IgD-negative memory B cell (primary cell): ENCODE data around the gene EMSY. TPM values are rescaled to one million over a fixed set of nuclear protein-coding genes. Genes with fewer than 3 reads are reported as not detected.

Experiments used
- H3K27ac Mint-ChIP-seq, 3 donors: one replicate each; pipeline ENCODE4 v1.8.0; 2020 to 2022; ENCODE audit warnings: mild to moderate bottlenecking in 3 of 3, mixed read lengths in 3 of 3, moderate library complexity in 1 of 3
- H3K27me3 Mint-ChIP-seq: one replicate; pipeline ENCODE4 v1.8.0; 2021; ENCODE audit warnings: mixed read lengths
- H3K36me3 Mint-ChIP-seq: one replicate; pipeline ENCODE4 v1.8.0; 2020; ENCODE audit warnings: mild to moderate bottlenecking, mixed read lengths
- H3K4me1 Mint-ChIP-seq, 3 donors: one replicate each; pipeline ENCODE4 v1.8.0; 2020 to 2022; ENCODE audit warnings: mixed read lengths in 3 of 3, mild to moderate bottlenecking in 1 of 3
- H3K4me3 Mint-ChIP-seq, 4 donors: one replicate each; pipeline ENCODE4 v1.8.0; 2020 to 2022; ENCODE audit warnings: mild to moderate bottlenecking in 4 of 4, mixed read lengths in 4 of 4, moderate library complexity in 3 of 4
- H3K9me3 Mint-ChIP-seq, 3 donors: one replicate each; pipeline ENCODE4 v1.8.0; 2020 to 2021; ENCODE audit warnings: mixed read lengths in 3 of 3, mild to moderate bottlenecking in 1 of 3
- polyA plus RNA-seq: library from polyadenylated mRNA; unstranded; fragments of 300-500 nt; fragmentation: Illumina TruSeq; gene quantifications from one replicate; pipeline ENCODE4 v1.2.3, GENCODE V29; 2021

Gene EMSY
- polyA plus RNA-seq, 1 donor from 2014 or later, result 22.9 TPM

DNA sequence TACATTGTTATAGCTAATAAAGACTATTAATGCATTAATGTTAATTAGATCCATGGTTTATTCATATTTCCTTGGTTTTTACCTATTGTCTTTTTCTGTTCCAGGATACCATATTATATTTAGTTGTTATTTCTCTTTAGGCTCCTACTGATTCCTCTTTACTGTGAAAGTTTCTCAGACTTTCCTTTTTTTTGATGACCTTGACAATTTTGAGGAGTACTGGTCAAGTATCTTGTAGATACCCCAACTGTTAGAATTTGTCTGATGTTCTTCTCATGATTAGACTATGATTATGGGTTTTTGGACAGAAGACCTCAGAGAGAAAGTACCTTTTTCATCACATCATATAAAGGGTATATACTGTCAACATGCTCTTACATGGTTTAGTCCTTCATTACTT lies 26.6 kb downstream of the EMSY start:
- Mint-ChIP-seq H3K27ac (no peak overlapping the region), H3K4me1 (peaks cover 0 to 2% (median 0%) of the 10 kb centered on the region in 3 donors), H3K9me3 (no peaks in the 10 kb centered on the region), H3K27me3 (no peaks in the 10 kb centered on the region), H3K4me3 (no peak overlapping the region), H3K36me3 (peaks cover 11% of the 10 kb centered on the region)

DNA sequence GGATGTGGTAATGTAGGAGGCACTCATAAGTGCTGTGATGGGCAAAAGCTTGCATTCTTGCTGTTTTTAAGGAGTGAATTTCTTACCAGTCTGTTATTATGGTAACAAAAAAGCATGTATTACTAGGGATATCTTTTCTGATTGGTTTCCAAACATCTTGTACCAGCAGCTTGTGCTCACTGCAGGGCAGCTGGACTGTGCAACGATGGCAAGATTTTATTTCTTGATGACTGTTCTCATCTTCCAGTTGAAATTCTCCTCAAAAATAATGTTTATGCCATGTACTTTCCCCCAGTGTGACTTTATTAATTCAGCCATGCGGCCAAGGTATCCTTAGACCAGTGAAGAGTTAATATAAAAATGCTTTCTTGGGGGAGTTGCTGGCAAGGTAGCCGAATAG lies 35.4 kb downstream of the EMSY start:
- Mint-ChIP-seq H3K9me3 (peaks cover 0 to 5% (median 4%) of the 10 kb centered on the region in 3 donors), H3K4me1 (peaks cover 0 to 2% (median 0%) of the 10 kb centered on the region in 3 donors), H3K4me3 (no peak overlapping the region), H3K27me3 (no peaks in the 10 kb centered on the region), H3K36me3 (peaks cover 18% of the 10 kb centered on the region), H3K27ac (no peak overlapping the region)

DNA sequence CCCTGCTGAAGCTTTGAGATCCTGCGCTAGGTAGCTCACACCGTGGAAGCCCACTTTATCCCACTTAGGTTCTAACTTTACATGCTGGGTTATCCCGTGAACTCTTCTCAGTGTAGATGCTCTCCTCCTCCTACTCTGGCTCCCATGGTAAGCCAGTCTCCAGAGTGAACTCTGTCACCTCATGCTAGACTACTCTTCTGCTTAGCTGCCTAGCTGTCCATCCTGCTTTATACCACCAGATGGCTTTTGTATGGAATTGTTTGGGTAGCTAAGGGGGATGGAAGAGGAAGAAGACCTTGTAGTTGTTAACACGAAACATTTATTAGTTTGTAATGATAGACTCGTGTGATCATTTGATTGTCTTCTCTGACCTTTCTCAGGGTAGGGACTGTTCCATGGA lies 46.8 kb downstream of the EMSY start:
- peaks cover 4% of the 10 kb centered on the region for H3K36me3 Mint-ChIP-seq
- H3K4me1 Mint-ChIP-seq, result peaks cover 4 to 8% (median 7%) of the 10 kb centered on the region in 3 donors
- H3K4me3 Mint-ChIP-seq, result no peak overlapping the region
- no peaks in the 10 kb centered on the region for H3K27me3 Mint-ChIP-seq
- no peak overlapping the region for H3K27ac Mint-ChIP-seq
- no peaks in the 10 kb centered on the region for H3K9me3 Mint-ChIP-seq

DNA sequence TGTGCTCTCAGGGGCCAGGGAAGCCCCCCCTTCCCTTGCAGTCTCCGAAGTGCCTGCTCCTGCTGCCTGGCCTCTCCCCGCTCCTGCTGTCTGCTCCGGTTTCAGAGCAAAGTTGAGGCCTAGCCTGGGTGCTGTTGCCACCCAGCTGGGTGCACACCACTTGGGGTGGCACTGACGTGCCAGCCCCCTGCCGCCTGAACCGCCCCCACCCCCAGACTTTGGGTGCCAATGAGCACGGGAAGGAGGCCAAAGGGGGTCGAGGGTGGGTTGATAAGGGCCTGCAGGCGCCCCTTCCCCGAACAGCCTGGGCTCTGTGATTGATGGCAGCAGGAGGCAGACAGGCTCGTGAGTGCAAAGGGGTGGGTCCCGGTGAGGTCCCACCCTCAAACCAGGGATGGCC lies 48.2 kb downstream of the EMSY start:
- Mint-ChIP-seq H3K36me3 (peaks cover 5% of the 10 kb centered on the region), H3K4me3 (no peak overlapping the region)

DNA sequence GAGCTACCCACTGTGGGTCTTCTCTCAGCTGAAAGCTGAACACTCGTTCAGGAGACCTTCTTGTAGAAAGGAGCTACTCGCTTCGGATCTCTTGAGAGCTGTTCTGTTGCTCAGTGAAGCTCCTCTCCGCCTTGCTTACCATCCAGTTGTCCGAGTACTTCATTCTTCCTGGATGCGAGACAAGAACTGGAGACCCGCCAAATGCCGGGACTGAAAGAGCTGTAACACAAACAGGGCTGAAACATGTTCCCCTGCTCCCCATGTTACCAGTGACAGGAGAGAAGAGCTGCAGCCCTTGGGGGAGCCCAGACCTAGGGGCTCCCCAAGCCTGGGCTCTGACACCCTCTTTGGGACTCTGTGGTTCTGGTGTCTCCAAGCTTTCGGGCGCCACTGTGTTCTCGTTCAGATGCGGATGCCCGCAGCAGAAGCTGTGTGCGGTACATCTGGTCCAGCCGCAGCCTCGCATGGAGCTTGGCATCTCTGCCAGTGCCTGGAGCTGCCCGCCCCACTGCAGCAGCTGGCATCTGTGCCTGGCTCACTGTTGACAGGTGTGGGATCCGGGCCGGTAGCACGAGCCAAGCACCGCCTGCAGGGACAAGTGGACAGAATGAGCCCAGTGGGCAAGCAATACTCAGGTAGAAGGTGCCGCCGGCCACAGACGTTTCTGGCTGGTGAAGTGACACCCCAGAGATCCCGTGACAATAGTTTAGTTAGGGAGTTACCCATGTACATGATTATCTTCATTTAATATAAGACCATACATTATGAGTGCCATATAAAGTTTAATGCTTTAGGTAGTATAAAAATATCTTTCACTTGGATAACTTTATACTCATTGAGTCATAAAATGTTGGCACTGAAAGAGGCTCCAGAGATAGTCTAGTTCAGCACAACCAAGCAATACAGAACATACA lies 49.1 kb downstream of the EMSY start:
- Mint-ChIP-seq H3K36me3 (peaks cover 5% of the 10 kb centered on the region), H3K9me3 (no peaks in the 10 kb centered on the region), H3K4me3 (no peak overlapping the region), H3K27ac (no peak overlapping the region), H3K27me3 (no peaks in the 10 kb centered on the region), H3K4me1 (peaks cover 1 to 4% (median 3%) of the 10 kb centered on the region in 3 donors)

More for the DNA sequence above, 48.2 kb downstream of the EMSY start:
- no peaks in the 10 kb centered on the region for H3K27me3 Mint-ChIP-seq
- peaks cover 4 to 8% (median 4%) of the 10 kb centered on the region in 3 donors for H3K4me1 Mint-ChIP-seq
- no peaks in the 10 kb centered on the region for H3K9me3 Mint-ChIP-seq
- no peak overlapping the region for H3K27ac Mint-ChIP-seq

DNA sequence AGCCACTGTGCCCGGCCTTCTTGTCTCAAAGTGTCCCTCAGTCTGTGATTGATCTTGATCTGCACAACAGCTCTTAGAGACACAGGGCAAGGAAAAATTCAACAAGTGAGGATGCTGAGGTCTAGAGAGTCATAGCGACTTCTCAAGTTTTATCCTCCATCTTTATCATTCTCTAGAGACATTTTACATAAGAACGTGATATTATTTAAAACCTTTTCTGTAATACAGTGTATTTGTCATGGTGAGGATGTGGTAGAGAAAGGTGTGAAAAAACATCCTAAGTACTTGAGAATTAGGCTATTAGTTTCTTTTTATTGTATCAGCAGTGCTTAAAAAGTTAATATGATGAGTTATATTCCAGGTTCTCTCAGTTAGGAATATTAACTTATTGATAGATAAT lies 50.2 kb downstream of the EMSY start:
- no peaks in the 10 kb centered on the region for H3K27me3 Mint-ChIP-seq
- H3K9me3 Mint-ChIP-seq, result no peaks in the 10 kb centered on the region
- H3K4me3 Mint-ChIP-seq, result no peak overlapping the region
- peaks cover 3% of the 10 kb centered on the region for H3K36me3 Mint-ChIP-seq
- peaks cover 0 to 3% (median 2%) of the 10 kb centered on the region in 3 donors for H3K4me1 Mint-ChIP-seq
- no peak overlapping the region for H3K27ac Mint-ChIP-seq

DNA sequence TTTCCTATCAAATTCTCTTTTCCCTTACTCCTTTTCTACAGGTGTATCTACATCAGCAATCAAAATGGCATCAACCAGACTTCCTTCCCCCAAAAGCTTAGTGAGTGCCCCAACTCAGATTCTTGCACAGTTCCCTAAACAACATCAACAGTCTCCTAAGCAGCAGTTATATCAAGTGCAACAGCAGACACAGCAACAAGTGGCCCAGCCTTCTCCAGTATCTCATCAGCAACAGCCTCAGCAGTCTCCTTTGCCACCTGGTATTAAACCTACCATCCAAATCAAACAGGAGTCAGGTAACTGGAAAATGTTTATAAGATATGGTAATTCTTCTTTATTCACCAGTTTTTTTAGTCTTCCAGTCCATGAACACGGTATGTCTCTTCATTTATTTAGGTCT lies 51.4 kb downstream of the EMSY start:
- Mint-ChIP-seq H3K4me1 (peaks cover 0 to 3% (median 2%) of the 10 kb centered on the region in 3 donors), H3K4me3 (no peak overlapping the region), H3K36me3 (peaks cover 8% of the 10 kb centered on the region)

DNA sequence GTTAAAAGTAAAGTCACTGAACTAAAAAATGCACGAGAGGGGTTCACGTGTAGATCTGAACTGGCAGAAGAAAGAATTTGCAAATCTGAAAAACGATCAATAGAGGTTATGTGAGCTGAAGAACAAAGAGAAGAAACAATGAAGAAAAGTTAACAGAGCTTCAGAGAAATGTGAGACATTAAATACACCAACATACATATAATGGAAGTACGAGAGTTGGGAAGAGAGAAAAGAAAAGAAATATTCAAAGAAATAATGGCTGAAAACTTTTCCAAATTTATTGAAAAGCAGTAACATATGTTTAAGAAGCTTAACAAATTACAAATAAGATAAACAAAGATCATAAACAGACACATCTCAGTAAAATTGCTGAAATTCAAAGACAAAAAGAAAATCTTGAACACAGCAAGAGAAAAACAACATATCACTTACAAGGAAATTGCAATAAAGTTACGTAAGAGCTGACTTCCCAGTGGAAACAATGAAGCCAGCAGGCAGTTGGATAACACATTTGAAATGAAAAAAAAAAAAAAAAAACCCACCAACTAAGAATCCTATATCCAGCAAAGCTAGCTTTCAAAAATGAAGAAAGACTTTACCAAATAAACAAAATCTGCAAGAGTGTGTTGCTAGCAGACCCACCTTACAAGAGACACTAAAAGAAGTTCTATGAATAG lies 56.8 kb downstream of the EMSY start:
- Mint-ChIP-seq H3K4me1 (no peaks in the 10 kb centered on the region), H3K27me3 (no peaks in the 10 kb centered on the region), H3K9me3 (peaks cover 1 to 5% (median 5%) of the 10 kb centered on the region in 3 donors), H3K4me3 (no peak overlapping the region), H3K27ac (no peak overlapping the region), H3K36me3 (peaks cover 17% of the 10 kb centered on the region)

More for the DNA sequence above, 51.4 kb downstream of the EMSY start:
- no peaks in the 10 kb centered on the region for H3K27me3 Mint-ChIP-seq
- no peak overlapping the region for H3K27ac Mint-ChIP-seq
- peaks cover 0 to 2% (median 0%) of the 10 kb centered on the region in 3 donors for H3K9me3 Mint-ChIP-seq

DNA sequence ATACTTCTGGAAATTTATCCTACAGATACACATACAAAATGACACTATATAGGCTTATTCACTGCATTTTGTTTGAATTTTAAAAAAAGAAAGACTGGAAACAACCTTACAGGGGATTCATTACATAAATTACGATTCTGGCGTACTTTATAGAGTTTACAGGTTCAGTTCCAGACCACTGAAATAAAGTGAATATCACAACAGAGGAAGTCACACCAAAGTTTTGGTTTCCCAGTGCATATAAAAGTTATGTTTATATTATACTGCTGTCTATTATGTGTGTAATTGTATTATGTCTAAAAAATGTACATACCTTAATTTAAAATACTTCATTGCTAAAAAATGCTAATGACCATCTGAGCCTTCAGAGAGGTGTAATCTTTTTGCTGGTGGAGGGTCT lies 62.0 kb downstream of the EMSY start:
- Mint-ChIP-seq H3K4me3 (no peak overlapping the region), H3K36me3 (peaks cover 15% of the 10 kb centered on the region), H3K9me3 (no peaks in the 10 kb centered on the region), H3K27ac (no peak overlapping the region), H3K4me1 (no peaks in the 10 kb centered on the region), H3K27me3 (no peaks in the 10 kb centered on the region)

DNA sequence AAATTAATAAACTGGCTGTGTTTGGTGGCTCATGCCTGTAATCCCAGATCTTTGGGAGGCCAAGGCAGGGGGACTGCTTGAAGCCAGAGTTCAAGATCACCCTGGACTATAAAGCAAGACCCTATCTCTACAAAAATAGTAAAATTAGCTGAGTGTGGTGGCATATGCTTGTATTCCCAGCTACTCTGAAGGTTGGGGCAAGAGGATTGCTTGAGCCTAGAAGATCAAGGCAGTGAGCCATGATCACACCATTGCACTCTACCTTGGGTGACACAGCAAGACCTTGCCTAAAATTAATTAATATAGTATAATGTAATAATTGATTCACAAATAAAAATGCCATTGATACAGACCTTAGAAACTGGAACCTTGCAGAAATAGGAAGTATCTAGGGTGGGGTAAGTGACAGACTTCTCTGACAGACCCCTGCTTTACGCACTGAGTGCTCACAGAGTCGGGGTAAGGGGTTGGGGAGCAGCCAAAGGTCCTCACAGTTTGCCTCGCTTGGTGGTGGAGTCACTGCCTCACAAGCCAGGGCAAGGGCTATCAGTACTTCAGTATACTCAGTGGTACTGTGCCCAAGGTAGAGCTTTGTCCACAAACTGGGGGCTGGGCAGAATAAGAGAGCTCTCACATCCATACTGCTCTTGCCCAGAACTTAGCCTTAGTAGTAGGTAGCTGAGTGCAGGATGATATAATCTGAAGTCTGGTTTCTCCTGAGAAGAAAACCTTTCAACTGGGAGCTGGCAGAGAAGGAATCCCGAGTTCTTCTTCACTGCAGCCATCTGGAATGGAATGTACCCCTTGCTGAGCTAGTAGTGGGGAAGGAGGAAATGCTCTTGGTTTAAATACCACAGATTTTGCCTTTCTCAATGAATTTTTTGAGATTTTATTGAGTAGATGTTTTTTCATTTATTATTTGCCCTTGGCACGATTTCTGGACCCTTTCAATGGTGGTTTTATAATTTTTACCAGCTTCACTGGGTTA lies 65.5 kb downstream of the EMSY start:
- Mint-ChIP-seq H3K9me3 (no peaks in the 10 kb centered on the region), H3K27me3 (no peaks in the 10 kb centered on the region), H3K36me3 (peaks cover 7% of the 10 kb centered on the region), H3K4me3 (no peak overlapping the region), H3K4me1 (no peaks in the 10 kb centered on the region), H3K27ac (no peak overlapping the region)

DNA sequence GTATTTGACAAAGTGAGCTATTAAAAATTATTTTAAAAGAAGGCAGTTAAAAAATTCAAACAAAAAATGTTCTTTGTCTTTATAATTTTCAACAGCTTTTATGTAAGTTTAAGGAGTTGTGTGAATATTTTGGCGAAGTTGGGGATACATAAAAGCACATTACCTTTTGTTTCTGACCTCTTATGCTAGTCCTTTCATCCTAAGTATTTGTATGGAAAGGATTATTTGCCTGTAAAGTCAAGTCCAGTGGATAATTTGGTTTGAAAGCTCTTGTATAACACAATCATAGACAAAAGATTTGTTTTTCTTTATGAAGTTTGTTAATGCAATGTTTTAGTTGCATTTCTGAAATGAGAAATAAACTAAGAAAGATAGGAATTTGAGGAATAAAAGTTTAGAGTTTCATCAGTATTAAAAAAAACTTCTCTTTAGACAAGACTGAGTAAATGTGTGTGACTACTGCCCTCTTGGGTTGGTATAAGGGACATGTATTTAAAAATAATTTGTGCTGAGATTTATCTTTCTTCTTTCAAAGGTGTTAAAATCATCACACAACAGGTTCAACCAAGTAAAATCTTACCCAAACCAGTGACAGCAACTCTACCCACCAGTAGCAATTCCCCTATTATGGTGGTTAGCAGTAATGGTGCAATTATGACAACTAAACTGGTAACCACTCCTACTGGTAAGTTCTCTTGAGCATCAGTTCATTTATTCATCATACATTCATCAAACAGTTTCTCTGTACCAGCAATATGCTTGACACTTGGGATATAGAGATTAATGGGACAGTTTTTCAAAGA lies 68.2 kb downstream of the EMSY start:
- H3K4me3 Mint-ChIP-seq, result no peak overlapping the region

DNA sequence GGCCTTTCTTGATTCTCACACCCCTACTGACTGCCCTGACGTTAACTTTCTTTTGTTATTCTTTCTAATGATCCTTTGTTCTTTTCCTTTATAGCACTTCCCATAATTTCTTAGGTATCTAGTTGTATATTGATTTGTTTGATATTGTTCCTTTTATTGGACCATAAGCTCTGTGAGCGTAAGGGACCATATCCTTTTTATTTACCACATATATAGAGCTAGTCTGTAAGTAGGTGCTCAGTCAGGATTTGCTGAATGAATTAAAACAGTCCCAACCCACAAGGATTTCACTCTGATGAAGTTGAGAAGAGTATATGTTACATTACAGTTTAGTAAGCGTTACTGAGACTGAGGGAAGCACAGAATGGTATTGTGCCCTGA lies 68.8 kb downstream of the EMSY start:
- H3K27me3 Mint-ChIP-seq, result no peaks in the 10 kb centered on the region
- H3K36me3 Mint-ChIP-seq, result no peaks in the 10 kb centered on the region
- H3K4me3 Mint-ChIP-seq, result no peak overlapping the region
- H3K9me3 Mint-ChIP-seq, result no peaks in the 10 kb centered on the region
- H3K27ac Mint-ChIP-seq, result no peak overlapping the region
- H3K4me1 Mint-ChIP-seq, result no peaks in the 10 kb centered on the region

More for the DNA sequence above, 68.2 kb downstream of the EMSY start:
- no peaks in the 10 kb centered on the region for H3K9me3 Mint-ChIP-seq
- no peak overlapping the region for H3K27ac Mint-ChIP-seq
- H3K4me1 Mint-ChIP-seq, result no peaks in the 10 kb centered on the region
- peaks cover 2% of the 10 kb centered on the region for H3K36me3 Mint-ChIP-seq
- no peaks in the 10 kb centered on the region for H3K27me3 Mint-ChIP-seq

DNA sequence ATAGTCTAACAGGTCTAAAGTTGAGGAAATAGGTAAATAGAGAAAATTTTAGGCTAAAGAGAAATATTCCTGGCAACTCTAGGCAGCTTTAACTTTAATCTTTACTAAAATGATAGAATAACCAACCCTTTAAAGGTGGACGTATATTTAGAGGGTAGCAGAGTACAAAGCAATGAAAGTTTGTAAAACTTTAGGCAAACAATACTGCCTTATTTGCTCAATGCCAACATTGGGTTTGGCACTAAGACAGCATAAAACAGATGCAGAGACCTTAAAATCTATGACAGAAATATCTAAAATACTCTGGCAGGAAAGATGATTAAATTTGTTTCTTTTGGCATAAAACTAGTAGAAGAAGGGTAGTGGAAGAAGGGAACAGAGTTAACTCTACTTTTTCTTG lies 70.7 kb downstream of the EMSY start:
- no peaks in the 10 kb centered on the region for H3K9me3 Mint-ChIP-seq
- H3K4me1 Mint-ChIP-seq, result no peaks in the 10 kb centered on the region
- no peak overlapping the region for H3K27ac Mint-ChIP-seq
- no peaks in the 10 kb centered on the region for H3K27me3 Mint-ChIP-seq
- no peaks in the 10 kb centered on the region for H3K36me3 Mint-ChIP-seq
- H3K4me3 Mint-ChIP-seq, result no peak overlapping the region

DNA sequence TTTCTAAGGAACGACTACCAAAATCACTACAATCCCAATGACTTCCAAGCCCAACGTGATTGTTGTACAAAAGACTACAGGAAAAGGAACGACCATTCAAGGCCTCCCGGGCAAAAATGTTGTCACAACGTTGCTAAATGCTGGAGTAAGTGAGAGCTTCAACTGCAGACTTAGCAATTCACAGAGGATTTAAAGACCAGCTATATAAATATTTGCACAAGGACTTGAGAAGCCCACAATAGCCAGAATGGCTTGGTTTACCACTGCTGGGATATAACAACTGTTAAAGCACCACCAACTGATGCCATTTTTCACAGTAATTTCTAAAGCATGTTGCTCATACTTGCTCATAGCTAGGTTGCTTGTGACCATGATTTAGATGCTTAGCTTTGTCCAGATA lies 78.3 kb downstream of the EMSY start:
- H3K27ac Mint-ChIP-seq, result no peak overlapping the region
- no peaks in the 10 kb centered on the region for H3K27me3 Mint-ChIP-seq
- H3K36me3 Mint-ChIP-seq, result peaks cover 7% of the 10 kb centered on the region
- H3K9me3 Mint-ChIP-seq, result no peaks in the 10 kb centered on the region
- peaks cover 0 to 1% (median 0%) of the 10 kb centered on the region in 3 donors for H3K4me1 Mint-ChIP-seq
- no peak overlapping the region for H3K4me3 Mint-ChIP-seq
